Stomach (tissue), 9 donors: ENCODE results near the gene LIN7A. TPM values are rescaled to one million over a fixed set of nuclear protein-coding genes. Genes with fewer than 3 reads are reported as not detected.
A peak's percentile ranks its signal among the peaks of the same experiment; 100 is the strongest.

Experiments
- DNase-seq, 2 donors: peaks; one replicate each; pipeline versions ENCODE4 v3.0.0 to v3.0.0-alpha.2; 2013 to 2019
- H3K27ac ChIP-seq, 5 donors: fragments of 200-600 bp in 4 of 5; sonication (generic) in 4 of 5; one replicate each; pipeline ENCODE4 v1.5.1; 2013 to 2019; ENCODE audit warnings: mild to moderate bottlenecking in 1 of 5, moderate library complexity in 1 of 5
- H3K27me3 ChIP-seq, 3 donors: fragments of 200-600 bp; sonication (generic); one replicate each; pipeline ENCODE4 v1.5.1; 2017 to 2019; ENCODE audit warnings: mixed run types in 1 of 3
- H3K36me3 ChIP-seq, 4 donors: fragments of 200-600 bp; sonication (generic); 1 replicate in 3 of 4; 2 replicates in 1 of 4; pipeline ENCODE4 v1.5.1; 2016 to 2019
- H3K4me1 ChIP-seq, 4 donors: fragments of 200-600 bp; sonication (generic); one replicate each; pipeline ENCODE4 v1.5.1; 2016 to 2019
- H3K4me3 ChIP-seq, 4 donors: fragments of 200-600 bp; sonication (generic) in 3 of 4; one replicate each; pipeline ENCODE4 v1.5.1; 2016 to 2019; ENCODE audit warnings: mild to moderate bottlenecking in 1 of 4
- H3K9me3 ChIP-seq, 4 donors: fragments of 200-600 bp; sonication (generic); one replicate each; pipeline ENCODE4 v1.5.1; 2016 to 2019
- EP300 ChIP-seq: sonication (generic); formaldehyde crosslinking; IDR thresholded peaks from one replicate; pipeline ENCODE4 v1.6.1; 2017; ENCODE audit warnings: antibody characterized with exemption
- POLR2A ChIP-seq, 4 donors: fragments of 450-650 bp; IDR thresholded peaks; one replicate each; pipeline ENCODE4 v1.6.1; 2016; ENCODE audit warnings: antibody characterized with exemption in 4 of 4, control low read depth in 2 of 4, mild to moderate bottlenecking in 1 of 4, moderate library complexity in 1 of 4
- POLR2AphosphoS5 ChIP-seq, 3 donors: sonication (generic); formaldehyde crosslinking; IDR thresholded peaks; one replicate each; pipeline ENCODE4 v1.6.1; 2016; ENCODE audit warnings: antibody characterized with exemption in 3 of 3
- WGBS, 5 donors: extraction: QIAGEN DNeasy Blood & Tissue Kit in 3 of 5; methylation state at CpG; one replicate each; pipeline versions ENCODE4 v1.1.5 to v1.1.7; 2013 to 2018; 5-methylcytosine and 5-hydroxymethylcytosine counted together
- intact Hi-C: fragments of 100-400 bp; cut with DNase I; formaldehyde crosslinking; loops from one replicate; pipeline ENCODE4 v1.15.1; 2023; ENCODE audit warnings: low total_unique reads
- polyA plus RNA-seq, 3 donors: library from polyadenylated mRNA; stranded (reverse); fragments of 200-250 nt; gene quantifications; one replicate each; pipeline ENCODE4 v1.2.3, GENCODE V29; 2013
- total RNA-seq, 5 donors: library from RNA; depleted of rRNA; stranded (reverse); fragments of >200 nt; gene quantifications; one replicate each; pipeline versions ENCODE4 v1.1.0 to v1.2.3, GENCODE V29; 2014 to 2016
- TF ChIP-seq, protein P1 (sequence below), 7 experiments: fragments of 450-650 bp in 4 of 7; fragments of 200-600 bp in 3 of 7; sonication (generic) in 3 of 7; IDR thresholded peaks; one replicate each; pipeline ENCODE4 v1.5.1; 2016 to 2019; ENCODE audit warnings: antibody characterized with exemption in 7 of 7, control low read depth in 2 of 7, mild to moderate bottlenecking in 1 of 7
- donor health status: healthy with polysubstance abuse.
- donor health status: Bipolar disorder and iron deficiency.
- donor health status: healthy.

The LIN7A gene
- total and polyA plus RNA-seq, 8 donors, result 0.45 to 163 (median 2.7) TPM

DNA sequence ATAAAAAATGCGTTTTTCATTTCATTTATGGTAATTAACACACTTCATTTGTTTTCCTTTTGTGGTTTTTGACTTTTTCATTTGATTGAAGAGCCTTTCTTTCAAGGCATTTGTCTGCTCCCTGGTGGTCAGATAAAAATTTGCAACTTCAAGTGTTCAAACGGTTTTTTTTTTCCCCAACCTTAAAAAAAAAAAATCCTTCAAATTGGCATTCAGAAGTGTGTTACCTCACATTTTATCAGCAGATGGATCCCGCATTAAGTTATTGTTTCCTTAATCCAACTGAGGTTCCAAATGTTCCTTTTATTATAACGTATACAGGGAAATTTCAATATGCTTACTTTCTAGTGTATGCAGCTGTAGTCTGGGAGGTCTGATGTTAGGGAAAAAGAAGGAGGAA is 173.9 kb downstream of the LIN7A start:
- DNase-seq, result peak in 1 of 2 donors; percentile 64
- WGBS, 5 donors, result 1 to 8% (median 3%) methylated on average over 4 of the region's 4 CpGs
- intact Hi-C loops, result no loop called here

DNA sequence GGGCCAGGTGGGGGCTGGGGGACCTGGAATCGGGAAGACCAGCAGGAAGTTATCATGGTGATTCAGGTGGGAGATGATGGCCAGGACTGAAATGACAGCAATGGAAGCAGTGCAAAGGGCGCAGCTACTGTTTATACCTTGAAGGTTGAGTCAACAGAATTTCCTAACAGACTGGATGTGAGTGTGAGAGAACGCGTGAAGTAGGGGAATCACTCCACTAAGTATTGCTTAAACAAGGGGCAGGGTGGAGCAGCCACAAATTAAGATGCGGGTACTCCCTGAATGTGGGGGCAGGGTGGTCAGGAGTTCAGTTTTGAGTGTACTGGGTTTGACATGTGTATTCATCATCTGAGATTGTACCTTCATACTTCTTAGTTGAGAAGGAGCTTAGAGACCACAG is 175.9 kb downstream of the LIN7A start:
- H3K9me3 ChIP-seq, result no peaks in the 10 kb centered on the region

More for the DNA sequence above, 173.9 kb downstream of the LIN7A start:
- Histone ChIP-seq H3K27ac (no peak overlapping the region), H3K36me3 (no peaks in the 10 kb centered on the region), H3K4me3 (no peak overlapping the region), H3K4me1 (no peaks in the 10 kb centered on the region), H3K27me3 (no peaks in the 10 kb centered on the region), H3K9me3 (no peaks in the 10 kb centered on the region)
- no peak for TF ChIP-seq EP300
- TF ChIP-seq POLR2AphosphoS5 (IDR thresholded peaks at IDR 0.05), result no peak
- no peak for TF ChIP-seq POLR2A (IDR thresholded peaks at IDR 0.05)
- TF ChIP-seq, protein P1, sequence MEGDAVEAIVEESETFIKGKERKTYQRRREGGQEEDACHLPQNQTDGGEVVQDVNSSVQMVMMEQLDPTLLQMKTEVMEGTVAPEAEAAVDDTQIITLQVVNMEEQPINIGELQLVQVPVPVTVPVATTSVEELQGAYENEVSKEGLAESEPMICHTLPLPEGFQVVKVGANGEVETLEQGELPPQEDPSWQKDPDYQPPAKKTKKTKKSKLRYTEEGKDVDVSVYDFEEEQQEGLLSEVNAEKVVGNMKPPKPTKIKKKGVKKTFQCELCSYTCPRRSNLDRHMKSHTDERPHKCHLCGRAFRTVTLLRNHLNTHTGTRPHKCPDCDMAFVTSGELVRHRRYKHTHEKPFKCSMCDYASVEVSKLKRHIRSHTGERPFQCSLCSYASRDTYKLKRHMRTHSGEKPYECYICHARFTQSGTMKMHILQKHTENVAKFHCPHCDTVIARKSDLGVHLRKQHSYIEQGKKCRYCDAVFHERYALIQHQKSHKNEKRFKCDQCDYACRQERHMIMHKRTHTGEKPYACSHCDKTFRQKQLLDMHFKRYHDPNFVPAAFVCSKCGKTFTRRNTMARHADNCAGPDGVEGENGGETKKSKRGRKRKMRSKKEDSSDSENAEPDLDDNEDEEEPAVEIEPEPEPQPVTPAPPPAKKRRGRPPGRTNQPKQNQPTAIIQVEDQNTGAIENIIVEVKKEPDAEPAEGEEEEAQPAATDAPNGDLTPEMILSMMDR (IDR thresholded peaks at IDR 0.05), result peak in 5 of 7 experiments; percentile 28 to 56 (median 48)

DNA sequence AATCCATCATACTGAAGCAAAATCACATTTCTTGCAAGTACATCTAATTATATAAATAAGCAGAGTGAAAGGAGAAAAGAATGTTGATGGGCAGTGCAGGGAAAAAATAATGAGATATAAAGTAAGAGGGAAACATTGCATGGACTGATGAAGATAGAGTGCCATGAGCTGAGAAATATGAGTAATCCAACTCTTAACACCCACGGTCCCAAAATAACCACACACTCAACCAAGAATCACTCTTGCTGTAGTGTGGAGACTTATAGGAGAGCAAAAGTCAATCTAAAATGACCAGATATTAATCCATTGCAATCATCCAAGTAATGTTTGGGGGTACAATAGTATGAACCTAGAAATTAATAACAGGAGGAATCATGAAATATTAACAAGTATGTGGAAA is 180.9 kb downstream of the LIN7A start:
- DNase-seq, result no peak
- Histone ChIP-seq H3K27me3 (no peaks in the 10 kb centered on the region), H3K9me3 (no peaks in the 10 kb centered on the region), H3K4me3 (no peak overlapping the region), H3K4me1 (no peaks in the 10 kb centered on the region), H3K36me3 (no peaks in the 10 kb centered on the region), H3K27ac (no peak overlapping the region)
- TF ChIP-seq POLR2A (IDR thresholded peaks at IDR 0.05), result no peak
- TF ChIP-seq, protein P1 (IDR thresholded peaks at IDR 0.05), result no peak
- WGBS, 5 donors, result 72 to 88% (median 82%) methylated on average over 1 of the region's 1 CpG
- intact Hi-C loops, result no loop called here

More for the DNA sequence above, 175.9 kb downstream of the LIN7A start:
- TF ChIP-seq EP300, result no peak
- no peak for TF ChIP-seq POLR2A (IDR thresholded peaks at IDR 0.05)
- TF ChIP-seq, protein P1 (IDR thresholded peaks at IDR 0.05), result no peak
- no peak for TF ChIP-seq POLR2AphosphoS5 (IDR thresholded peaks at IDR 0.05)
- H3K4me1 ChIP-seq, result no peaks in the 10 kb centered on the region
- H3K4me3 ChIP-seq, result no peak overlapping the region
- H3K27ac ChIP-seq, result no peak overlapping the region
- intact Hi-C loops, result no loop called here
- no peak for DNase-seq
- no peaks in the 10 kb centered on the region for H3K36me3 ChIP-seq
- H3K27me3 ChIP-seq, result no peaks in the 10 kb centered on the region
- WGBS, 5 donors, result 41 to 62% (median 49%) methylated on average over 5 of the region's 5 CpGs

DNA sequence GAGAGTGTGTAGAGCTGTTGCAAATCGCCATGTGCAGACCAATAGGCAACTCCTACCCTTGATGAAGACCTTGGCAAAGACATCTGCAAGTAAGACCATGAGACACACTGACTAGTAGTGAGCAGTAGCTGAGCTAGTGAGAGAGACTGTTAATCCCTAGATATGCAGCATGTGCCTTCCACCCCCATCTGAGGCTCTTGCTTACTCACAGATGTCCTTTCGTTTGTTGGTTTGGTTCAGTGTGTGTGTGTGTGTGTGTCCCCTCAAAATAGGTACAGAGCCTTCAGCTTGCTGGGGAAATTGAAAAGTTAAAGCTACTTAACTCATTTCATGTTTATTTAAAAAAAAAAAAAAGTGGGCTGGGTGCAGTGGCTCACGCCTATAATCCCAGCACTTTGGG is 183.5 kb downstream of the LIN7A start:
- H3K4me3 ChIP-seq, result no peak overlapping the region
- H3K9me3 ChIP-seq, result no peaks in the 10 kb centered on the region
- 78 to 94% (median 89%) methylated on average over 3 of the region's 3 CpGs for WGBS, 5 donors
- TF ChIP-seq POLR2A (IDR thresholded peaks at IDR 0.05) (no peak), EP300 (no peak), POLR2AphosphoS5 (IDR thresholded peaks at IDR 0.05) (no peak)
- TF ChIP-seq, protein P1 (IDR thresholded peaks at IDR 0.05), result no peak
- no peak for DNase-seq
- no peak overlapping the region for H3K27ac ChIP-seq
- H3K36me3 ChIP-seq, result no peaks in the 10 kb centered on the region
- intact Hi-C loops, result no loop called here
- H3K4me1 ChIP-seq, result no peaks in the 10 kb centered on the region
- H3K27me3 ChIP-seq, result no peaks in the 10 kb centered on the region
